GM18951 (cell line): ENCODE measurements around the gene FMN2.
"Not testable (repeated sequence)": the region's sequence is repeated elsewhere in the genome, so short reads cannot be mapped to it uniquely, and the experiment has no call there.

Source experiments
- POLR2A ChIP-seq: IDR thresholded peaks from 4 replicates; pipeline ENCODE4 v1.6.1; 2011; ENCODE audit warnings: mild to moderate bottlenecking; ENCODE audit not compliant: insufficient read length, insufficient read depth; ENCODE audit errors: extremely low read depth
- in situ Hi-C: fragments of 300-500 bp; cut with MboI; formaldehyde crosslinking; loops from one replicate; pipeline ENCODE4 v1.12.0; 2022; ENCODE audit warnings: low sequenced_read_pairs, mixed read lengths, inconsistent platforms; ENCODE audit not compliant: unreplicated experiment

FMN2 gene

GRCh38 chr1:240138867-240139266 is 47.2 kb downstream of the FMN2 start:
- no peak for TF ChIP-seq POLR2A
- in situ Hi-C loops = no loop called here

DNA sequence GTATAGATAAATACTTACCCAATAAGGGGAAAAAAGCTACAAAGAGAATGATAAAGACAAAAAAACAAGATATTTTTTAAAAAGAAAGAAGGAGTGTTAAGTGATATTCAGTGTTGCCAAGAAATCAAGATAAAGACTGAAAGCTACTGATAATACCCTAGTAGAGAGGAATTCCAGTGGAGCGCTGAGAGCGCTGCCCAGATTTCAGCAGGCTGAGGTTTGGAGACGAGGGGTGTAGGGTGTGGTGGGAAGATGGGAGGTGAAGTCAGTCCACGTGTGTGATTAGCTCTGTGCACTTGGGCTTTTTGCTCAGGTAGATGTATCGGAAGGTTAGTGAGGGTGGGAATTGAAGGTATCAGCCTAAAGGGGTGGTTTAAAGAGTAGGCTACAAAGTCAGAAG is 47.8 kb downstream of the FMN2 start:
- in situ Hi-C loops = no loop called here
- no peak for TF ChIP-seq POLR2A

DNA sequence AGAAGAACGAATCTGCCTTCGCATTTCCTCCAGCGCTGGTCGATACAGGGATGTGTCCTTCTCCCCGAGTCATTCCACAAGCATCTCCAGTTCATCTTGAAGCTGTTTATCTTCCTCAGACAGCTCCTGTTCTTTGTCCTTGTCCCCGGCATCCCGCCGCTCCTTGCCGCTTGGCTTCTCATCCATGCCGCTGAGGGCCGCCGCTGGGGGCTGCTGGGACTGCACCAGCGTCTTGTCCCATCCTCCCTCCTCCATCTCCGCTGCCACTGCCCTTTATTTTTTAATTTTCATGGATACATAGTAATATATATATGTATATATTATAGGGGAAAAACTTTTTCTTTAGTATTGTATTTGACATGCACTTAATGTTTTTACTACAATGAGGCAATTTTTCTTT is 53.4 kb downstream of the FMN2 start:
- no peak for TF ChIP-seq POLR2A
- in situ Hi-C loops = no loop called here

GRCh38 chr1:240148333-240148732 is 56.6 kb downstream of the FMN2 start:
- TF ChIP-seq POLR2A = no peak
- in situ Hi-C loops = no loop called here

DNA sequence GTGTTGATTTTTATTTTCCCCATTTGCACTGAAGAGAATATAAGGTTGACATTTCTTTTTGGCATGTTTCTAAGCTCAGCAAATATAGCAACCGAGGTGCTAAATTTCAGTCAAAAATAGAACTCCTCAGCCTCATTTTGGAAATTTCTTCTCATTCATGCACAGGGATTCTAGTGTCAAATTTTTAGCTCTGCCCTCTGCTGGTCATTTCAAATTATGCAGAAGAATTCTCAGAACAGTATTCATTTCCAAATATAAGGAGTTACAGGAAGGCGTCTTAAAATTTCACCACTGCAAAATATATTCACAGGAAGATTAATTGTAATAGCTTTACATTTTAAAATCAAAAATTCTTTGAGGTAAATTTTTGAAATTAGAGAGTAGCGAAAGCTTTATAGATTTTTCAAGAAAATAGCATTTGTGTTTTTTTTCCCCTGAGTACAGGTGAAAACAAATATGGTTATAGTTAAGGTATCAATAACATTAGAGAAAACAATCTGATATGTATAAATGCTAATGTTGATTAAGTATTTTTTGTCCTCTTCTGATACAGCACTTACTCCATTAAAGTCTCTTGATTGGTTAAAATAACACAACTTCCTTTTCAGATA is 57.9 kb downstream of the FMN2 start:
- in situ Hi-C loops = no loop called here
- TF ChIP-seq POLR2A = no peak

- in situ Hi-C loops = no loop called here
- TF ChIP-seq POLR2A = no peak
Measured at GRCh38 chr1:240151136-240151735, 59.6 kb downstream of the FMN2 start.

GRCh38 chr1:240152611-240153297 is 61.1 kb downstream of the FMN2 start:
- in situ Hi-C loops = no loop called here
- TF ChIP-seq POLR2A = no peak

DNA sequence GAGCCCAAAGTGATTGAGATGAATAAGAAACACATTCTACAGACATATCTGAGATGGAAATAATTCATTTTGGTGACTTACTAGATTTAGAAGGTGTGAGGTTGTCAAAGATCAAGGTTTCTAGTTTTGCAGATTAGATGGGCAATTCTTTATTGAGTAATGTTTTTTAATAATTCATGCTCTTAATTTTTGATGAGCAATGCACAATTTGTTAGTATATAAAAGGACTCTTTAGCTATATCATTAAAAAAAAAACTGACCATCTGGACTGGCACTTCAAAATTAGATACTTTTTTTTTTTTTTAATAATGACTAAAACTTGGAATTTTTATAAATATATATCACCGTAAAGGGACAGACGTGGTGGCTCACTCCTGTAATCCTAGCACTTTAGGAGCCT is 63.9 kb downstream of the FMN2 start:
- no peak for TF ChIP-seq POLR2A
- in situ Hi-C loops = no loop called here

DNA sequence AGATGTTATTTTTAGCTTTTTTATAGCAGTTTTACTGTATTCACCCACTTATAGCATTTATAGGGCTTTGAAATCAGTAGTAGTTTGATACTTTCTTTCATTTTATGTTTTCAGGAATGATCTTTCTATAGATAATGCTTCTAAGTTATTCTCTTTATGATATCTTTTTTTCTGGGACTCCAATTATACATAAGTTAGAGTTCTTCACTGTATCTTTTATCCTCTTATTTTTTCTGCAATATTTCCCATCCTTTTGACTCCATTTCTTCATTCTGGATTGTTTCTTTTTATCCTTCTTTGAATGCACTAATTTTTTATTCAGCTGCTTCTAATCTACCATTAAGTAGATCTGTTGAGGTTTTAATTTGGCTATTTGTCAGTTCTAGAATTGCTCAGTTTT is 73.1 kb downstream of the FMN2 start:
- no peak for TF ChIP-seq POLR2A
- in situ Hi-C loops = no loop called here

DNA sequence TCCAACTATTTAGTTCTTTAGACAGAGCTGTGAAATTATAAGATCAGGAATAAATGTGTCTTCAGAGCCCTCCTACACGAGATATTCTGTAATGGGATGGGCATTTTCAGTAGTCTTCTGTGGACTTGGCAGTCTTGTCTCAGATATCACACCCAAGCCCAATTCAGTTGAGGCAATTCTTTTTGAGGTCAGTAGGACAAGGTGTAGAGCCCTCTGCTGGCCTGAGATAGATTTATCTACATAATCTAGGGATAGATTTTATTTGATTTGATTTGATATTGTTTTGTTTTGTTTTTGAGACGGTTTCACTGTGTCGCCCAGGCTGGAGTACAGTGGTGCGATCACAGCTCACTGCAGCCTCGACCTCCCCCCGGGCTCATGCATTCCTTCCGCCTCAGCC is 77.5 kb downstream of the FMN2 start:
- in situ Hi-C loops = no loop called here
- TF ChIP-seq POLR2A = no peak

- in situ Hi-C loops = no loop called here
- no peak for TF ChIP-seq POLR2A
Measured at GRCh38 chr1:240170266-240170665, 78.6 kb downstream of the FMN2 start.

GRCh38 chr1:240170806-240171205 is 79.1 kb downstream of the FMN2 start:
- in situ Hi-C loops = no loop called here
- TF ChIP-seq POLR2A = no peak

- TF ChIP-seq POLR2A = no peak
- in situ Hi-C loops = no loop called here
Measured at GRCh38 chr1:240171907-240172306, 80.2 kb downstream of the FMN2 start.

DNA sequence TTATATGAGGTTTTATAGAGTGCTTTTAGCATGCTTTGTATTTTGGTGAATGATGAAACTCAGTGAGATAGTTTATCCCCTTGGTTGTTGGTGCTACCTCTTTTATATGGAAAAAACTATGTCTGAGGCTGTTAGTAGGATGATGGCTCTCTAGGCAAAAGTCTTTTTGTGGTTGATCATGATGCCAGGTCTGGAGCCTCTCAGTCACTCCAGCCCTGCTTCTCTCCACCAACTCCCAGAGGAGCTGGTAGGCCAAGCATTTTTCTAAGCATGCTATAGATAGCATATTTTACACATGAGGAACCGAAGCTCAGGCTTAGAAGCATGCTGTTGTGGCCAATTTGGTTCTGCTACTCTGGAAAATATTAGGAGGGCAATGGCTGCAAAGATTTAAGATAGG is 82.2 kb downstream of the FMN2 start:
- in situ Hi-C loops = no loop called here
- no peak for TF ChIP-seq POLR2A

DNA sequence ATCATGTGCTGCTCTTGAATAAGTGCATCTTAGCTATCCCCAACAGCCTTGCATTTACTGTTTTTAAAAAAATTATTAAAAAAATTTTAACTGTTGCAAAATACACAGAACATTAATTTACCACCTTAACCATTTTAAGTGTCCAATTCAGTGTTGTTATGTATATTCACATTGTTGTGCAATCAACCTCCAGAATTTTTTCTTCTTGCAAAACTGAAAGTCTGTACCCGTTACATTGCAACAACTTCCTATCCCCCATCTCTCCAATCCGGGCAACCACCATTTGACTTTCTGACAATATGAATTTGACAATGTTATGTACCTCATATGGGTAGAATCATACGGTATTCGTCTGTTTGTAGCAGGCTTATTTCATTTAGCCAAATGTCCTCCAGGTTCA is 83.1 kb downstream of the FMN2 start:
- no peak for TF ChIP-seq POLR2A
- in situ Hi-C loops = no loop called here

DNA sequence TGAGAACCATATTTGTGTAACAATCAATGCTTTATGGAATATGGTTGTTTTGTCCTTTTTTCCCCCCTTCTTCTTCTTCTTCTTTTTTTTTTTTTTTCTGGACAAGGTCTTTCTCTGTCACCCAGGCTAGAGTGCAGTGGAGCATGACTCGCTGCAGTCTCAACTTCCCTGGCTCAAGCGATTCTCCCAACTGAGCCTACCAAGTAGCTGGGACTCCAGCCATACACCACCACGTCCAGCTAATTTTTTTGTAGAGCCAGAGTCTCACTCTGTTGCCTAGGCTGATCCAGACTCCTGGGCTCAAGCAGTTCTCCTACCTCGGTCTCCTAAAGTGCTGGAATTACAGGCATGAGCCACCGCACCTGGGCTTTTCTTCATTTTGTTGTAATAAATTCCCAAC is 86.7 kb downstream of the FMN2 start:
- in situ Hi-C loops = no loop called here
- TF ChIP-seq POLR2A = no peak

DNA sequence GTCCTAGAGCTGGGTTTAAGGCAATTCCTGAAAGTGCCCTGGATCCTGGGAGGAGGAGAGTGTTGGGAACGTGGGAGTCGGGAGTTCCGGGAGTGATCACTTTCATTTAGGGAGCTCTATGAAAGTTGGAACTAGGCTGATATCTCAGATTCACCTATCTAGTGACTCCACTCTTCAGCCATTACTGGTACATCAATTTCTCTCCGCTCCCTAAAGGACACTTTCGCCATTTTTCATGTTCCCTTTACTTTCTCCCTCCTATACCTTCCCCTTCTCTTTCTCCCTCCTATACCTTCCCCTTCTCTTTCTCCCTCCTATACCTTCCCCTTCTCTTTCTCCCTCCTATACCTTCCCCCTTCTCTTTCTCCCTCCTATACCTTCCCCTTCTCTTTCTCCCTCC is 93.0 kb downstream of the FMN2 start:
- in situ Hi-C loops = not testable (repeated sequence)
